ENCODE data around the gene TMEM72. TPM values are rescaled to one million over a fixed set of nuclear protein-coding genes. Genes with fewer than 3 reads are reported as not detected.

The TMEM72 gene
- polyA plus RNA-seq, 3 donors, result not detected

- intact Hi-C loops (cut with micrococcal nuclease), result loop anchor here in 1 of 2 donors (1.0 kb wide), 1 partner anchor 40 kb away; no protein-coding TSS in a partner anchor
- WGBS (ENCODE audit: insufficient coverage), result 69% methylated on average over 8 of the region's 18 CpGs
- H3K36me3 ChIP-seq (replicated peaks in 1 of 2; ENCODE audit: control insufficient read depth in 1 of 2, insufficient read depth in 2 of 2, low read length in 2 of 2), result no peaks in the 10 kb centered on the region
- no peaks in the 10 kb centered on the region for H4K20me1 ChIP-seq (ENCODE audit: insufficient read depth, low read length)
- no peak for TF ChIP-seq CTCF (IDR thresholded peaks at IDR 0.05)
- H3K36me3 Mint-ChIP-seq, result no peaks in the 10 kb centered on the region
- H3K4me1 Mint-ChIP-seq, result peaks cover 67% of the 10 kb centered on the region
- H3K27me3 ChIP-seq (ENCODE audit: control insufficient read depth in 2 of 2, insufficient read depth in 2 of 2, low read length in 2 of 2), result no peaks in the 10 kb centered on the region
- H3K27me3 Mint-ChIP-seq (ENCODE audit: low read depth in 3 of 3), result peaks cover 0 to 9% (median 0%) of the 10 kb centered on the region in 3 donors
- H3K27ac ChIP-seq (ENCODE audit: low read depth in 1 of 2, low read length in 2 of 2), result peak overlapping the region in 1 of 2 donors; percentile 69
- H3K9me3 Mint-ChIP-seq, result peaks cover 0 to 6% (median 0%) of the 10 kb centered on the region in 7 donors
- H3K27ac Mint-ChIP-seq, result peak overlapping the region in 3 of 7 donors; percentile 32 to 52 (median 52)
- no peaks in the 10 kb centered on the region for H3K9me3 ChIP-seq (replicated peaks in 1 of 2; ENCODE audit: control insufficient read depth in 1 of 2, insufficient read depth in 1 of 2, low read length in 2 of 2)
- no peak overlapping the region for H2AFZ ChIP-seq (ENCODE audit: insufficient read depth, low read depth, low read length, poor library complexity, severe bottlenecking)
- H3K9ac ChIP-seq (ENCODE audit: insufficient read depth, low read length, poor library complexity, severe bottlenecking), result no peak overlapping the region
- peaks cover 13% of the 10 kb centered on the region for H3K79me2 ChIP-seq (ENCODE audit: insufficient read depth, low read length)
- no peak overlapping the region for H3K4me2 ChIP-seq (replicated peaks; ENCODE audit: extremely low read depth, low read length, poor library complexity, severe bottlenecking)
- DNase-seq, result no peak
- peaks cover 70 to 71% of the 10 kb centered on the region in 2 donors for H3K4me1 ChIP-seq (ENCODE audit: control insufficient read depth in 1 of 2, insufficient read depth in 2 of 2, low read length in 2 of 2)
- no peak overlapping the region for H3K4me3 ChIP-seq (replicated peaks in 1 of 3; ENCODE audit: low read depth in 2 of 3, low read length in 3 of 3)
- no peak overlapping the region for H3K4me3 Mint-ChIP-seq
Measured at GRCh38 chr10:44934416-44935200, 23.5 kb downstream of the TMEM72 start.

- Mint-ChIP-seq H3K9me3 (peaks cover 0 to 6% (median 0%) of the 10 kb centered on the region in 7 donors), H3K4me1 (peaks cover 74% of the 10 kb centered on the region), H3K4me3 (peak overlapping the region; percentile 45 to 48), H3K27ac (peak overlapping the region; percentile 45 to 88 (median 82)), H3K36me3 (no peaks in the 10 kb centered on the region), H3K27me3 (ENCODE audit: low read depth in 3 of 3) (peaks cover 0 to 9% (median 0%) of the 10 kb centered on the region in 3 donors)
- no peaks in the 10 kb centered on the region for H3K9me3 ChIP-seq (replicated peaks in 1 of 2; ENCODE audit: control insufficient read depth in 1 of 2, insufficient read depth in 1 of 2, low read length in 2 of 2)
- no peak for TF ChIP-seq CTCF (IDR thresholded peaks at IDR 0.05)
- peaks cover 77 to 79% of the 10 kb centered on the region in 2 donors for H3K4me1 ChIP-seq (ENCODE audit: control insufficient read depth in 1 of 2, insufficient read depth in 2 of 2, low read length in 2 of 2)
- H3K27ac ChIP-seq (ENCODE audit: low read depth in 1 of 2, low read length in 2 of 2), result peak overlapping the region; percentile 18 to 69
- DNase-seq, result no peak
- no peaks in the 10 kb centered on the region for H3K36me3 ChIP-seq (replicated peaks in 1 of 2; ENCODE audit: control insufficient read depth in 1 of 2, insufficient read depth in 2 of 2, low read length in 2 of 2)
- H3K79me2 ChIP-seq (ENCODE audit: insufficient read depth, low read length), result peaks cover 13% of the 10 kb centered on the region
- H3K27me3 ChIP-seq (ENCODE audit: control insufficient read depth in 2 of 2, insufficient read depth in 2 of 2, low read length in 2 of 2), result no peaks in the 10 kb centered on the region
- WGBS (ENCODE audit: insufficient coverage), result 85% methylated on average over 8 of the region's 9 CpGs
- H3K9ac ChIP-seq (ENCODE audit: insufficient read depth, low read length, poor library complexity, severe bottlenecking), result no peak overlapping the region
- intact Hi-C loops (cut with micrococcal nuclease), result no loop called here
- H3K4me3 ChIP-seq (replicated peaks in 1 of 3; ENCODE audit: low read depth in 2 of 3, low read length in 3 of 3), result peak overlapping the region in 1 of 3 experiments; percentile 29
- no peaks in the 10 kb centered on the region for H4K20me1 ChIP-seq (ENCODE audit: insufficient read depth, low read length)
- no peak overlapping the region for H2AFZ ChIP-seq (ENCODE audit: insufficient read depth, low read depth, low read length, poor library complexity, severe bottlenecking)
- H3K4me2 ChIP-seq (replicated peaks; ENCODE audit: extremely low read depth, low read length, poor library complexity, severe bottlenecking), result peak overlapping the region; percentile 42
Measured at GRCh38 chr10:44935201-44935965, 24.2 kb downstream of the TMEM72 start.

Data from CD14-positive monocyte (primary cell).